A549 (cell line): Measurements from ENCODE around the gene PDE8B. TPM values are rescaled to one million over a fixed set of nuclear protein-coding genes. Genes with fewer than 3 reads are reported as not detected.

Experiments used
- ATAC-seq, 2 experiments: fragments of 200-7000 bp in 1 of 2; fragments of >200 bp in 1 of 2; cut with Nextera tagmentation in 1 of 2; cut with Tn5 transposase in 1 of 2; 3 replicates each; pipeline versions ENCODE4 v1.8.0 to v1.9.1; 2018 to 2020; ENCODE audit warnings: mild to moderate bottlenecking in 1 of 2, moderate library complexity in 1 of 2
- CTCF ChIA-PET: fragments of 300-600 bp; sonication (Branson Sonifier 250); formaldehyde crosslinking; extraction: SDS; loops from one replicate; lab custom pipeline; 2021; ENCODE audit warnings: antibody characterized with exemption, inconsistent platforms; lab: Yijun Ruan, JAX
- POLR2A ChIA-PET: fragments of 350-600 bp; formaldehyde crosslinking; extraction: SDS; loops from one replicate; lab custom pipeline; 2021; ENCODE audit warnings: antibody characterized with exemption, inconsistent platforms; lab: Yijun Ruan, JAX
- DNase-seq, 2 experiments: peaks; one replicate each; pipeline versions ENCODE4 v3.0.0 to v3.0.0-alpha.2; 2011 to 2016; ENCODE audit warnings: low read depth in 1 of 2, low spot score in 1 of 2
- FAIRE-seq: peaks from 2 replicates; lab custom pipeline; 2011; peaks lifted over from hg19 to GRCh38; lab: Jason Lieb, UNC
- H3K27ac ChIP-seq, 2 experiments: fragments of >200 bp; sonication (Bioruptor Twin); formaldehyde crosslinking; 3 replicates each; pipeline ENCODE4 v1.5.1; 2016 to 2017
- H3K4me1 ChIP-seq: fragments of >200 bp; sonication (Bioruptor Twin); formaldehyde crosslinking; 3 replicates; pipeline ENCODE4 v1.6.1; 2016
- H3K4me2 ChIP-seq: fragments of >200 bp; sonication (Bioruptor Twin); formaldehyde crosslinking; 3 replicates; pipeline ENCODE4 v1.6.1; 2016
- H3K4me3 ChIP-seq: fragments of >200 bp; sonication (Bioruptor Twin); formaldehyde crosslinking; 3 replicates; pipeline ENCODE4 v1.5.1; 2016
- H3K9me3 ChIP-seq: fragments of >200 bp; sonication (Bioruptor Twin); formaldehyde crosslinking; 3 replicates; pipeline ENCODE4 v1.6.1; 2016
- CEBPB ChIP-seq, 2 experiments: fragments of >200 bp in 1 of 2; sonication (Bioruptor Twin) in 1 of 2; formaldehyde crosslinking in 1 of 2; IDR thresholded peaks; 2 replicates each; pipeline ENCODE4 v1.6.1; 2012 to 2016
- EHF ChIP-seq: fragments of 250-450 bp; sonication (Bioruptor Pico); IDR thresholded peaks from 2 replicates; pipeline ENCODE4 v1.5.0; 2020; ENCODE audit warnings: mild to moderate bottlenecking
- ESRRA ChIP-seq: fragments of 150-350 bp; IDR thresholded peaks from 2 replicates; pipeline ENCODE4 v1.6.1; 2014; ENCODE audit warnings: mild to moderate bottlenecking, low read length, borderline replicate concordance
- JUN ChIP-seq, 2 experiments: fragments of >200 bp; sonication (Bioruptor Twin); formaldehyde crosslinking; IDR thresholded peaks; 2 replicates in 1 of 2; 3 replicates in 1 of 2; pipeline ENCODE4 v1.6.1; 2016 to 2017
- RFX5 ChIP-seq: fragments of 450-650 bp; IDR thresholded peaks from 2 replicates; pipeline ENCODE4 v1.7.1; 2014; ENCODE audit warnings: antibody characterized with exemption, mild to moderate bottlenecking, moderate library complexity
- RNF2 ChIP-seq: fragments of 200-600 bp; sonication (generic); IDR thresholded peaks from 2 replicates; pipeline ENCODE4 v1.6.1; 2016; ENCODE audit warnings: low read depth, mild to moderate bottlenecking, antibody characterized with exemption, moderate library complexity, borderline replicate concordance
- SREBF2 ChIP-seq: fragments of 450-650 bp; IDR thresholded peaks from 2 replicates; pipeline ENCODE4 v1.6.1; 2014; ENCODE audit warnings: mild to moderate bottlenecking, moderate library complexity
- TP53 ChIP-seq: fragments of 250-450 bp; sonication (Bioruptor Pico); IDR thresholded peaks from 2 replicates; pipeline ENCODE4 v1.5.0; 2021; ENCODE audit warnings: mild to moderate bottlenecking, moderate library complexity
- ZC3H11A ChIP-seq: fragments of 450-650 bp; IDR thresholded peaks from 2 replicates; pipeline ENCODE4 v1.6.1; 2014; ENCODE audit warnings: antibody characterized with exemption, mild to moderate bottlenecking
- WGBS: methylation state at CpG from one replicate; pipeline ENCODE4 v1.1.6; 2017; ENCODE audit errors: missing lambda C conversion rate; 5-methylcytosine and 5-hydroxymethylcytosine counted together
- polyA plus RNA-seq, 4 experiments: library from polyadenylated mRNA; depleted of rRNA in 3 of 4; stranded (reverse); fragments of >200 nt; fragmentation: RNase III in 1 of 4; extraction: RNeasy Plus Mini Kit Qiagen cat#74134 plus additional on column Dnase treatment in 1 of 4; gene quantifications; 2 replicates in 3 of 4; 3 replicates in 1 of 4; pipeline ENCODE4 v1.2.3, GENCODE V29; 2011 to 2017
- TF ChIP-seq, protein P1 (sequence below): fragments of 450-650 bp; IDR thresholded peaks from 2 replicates; pipeline ENCODE4 v1.6.1; 2014; ENCODE audit warnings: antibody characterized with exemption
- TF ChIP-seq, protein P2 (sequence below): IDR thresholded peaks from 2 replicates; pipeline ENCODE4 v1.6.1; 2012
- TF ChIP-seq, protein P3 (sequence below): fragments of 250-450 bp; sonication (Bioruptor Pico); IDR thresholded peaks from 2 replicates; pipeline ENCODE4 v1.5.0; 2020; ENCODE audit warnings: low read depth, mild to moderate bottlenecking, moderate library complexity
- TF ChIP-seq, protein P4 (sequence below): fragments of 150-350 bp; IDR thresholded peaks from 2 replicates; pipeline ENCODE4 v1.6.1; 2014; ENCODE audit warnings: low read depth, mild to moderate bottlenecking, low read length
- TF ChIP-seq, protein P5 (sequence below): fragments of 250-450 bp; sonication (Bioruptor Pico); IDR thresholded peaks from 2 replicates; pipeline ENCODE4 v1.5.0; 2021; ENCODE audit warnings: mild to moderate bottlenecking, moderate library complexity, borderline replicate concordance
- TF ChIP-seq, protein P6 (sequence below): fragments of >200 bp; sonication (Bioruptor Twin); formaldehyde crosslinking; IDR thresholded peaks from 2 replicates; pipeline ENCODE4 v1.6.1; 2016

Gene PDE8B
- polyA plus RNA-seq, 2 of the 4 experiments (the other 2 are of a cell fraction), result 2.0 to 4.0 TPM

DNA sequence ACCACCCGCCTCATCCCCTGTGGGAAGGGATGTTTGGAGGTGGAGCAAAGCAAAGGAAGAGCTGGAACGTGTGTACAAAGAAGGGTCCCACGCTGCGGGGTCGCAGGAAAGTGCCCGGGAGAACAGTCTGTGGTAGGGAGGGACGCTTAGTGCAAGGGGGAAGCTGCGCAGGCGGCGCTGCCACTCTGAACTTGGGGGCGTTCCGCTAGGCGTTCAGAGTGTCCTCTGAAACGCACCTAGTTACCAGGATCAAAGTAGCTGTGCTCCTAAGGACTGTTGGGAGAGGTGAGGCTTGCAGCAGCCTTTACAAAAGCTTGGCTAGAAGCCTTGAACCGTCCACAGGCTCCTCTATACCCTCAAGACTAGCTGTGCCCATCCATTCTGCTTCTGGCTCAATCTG, 29.3 kb upstream of the PDE8B start:
- H3K4me1 ChIP-seq, result peaks cover 7% of the 10 kb centered on the region; the same call in 1 of the 3 replicates
- TF ChIP-seq EHF (CRISPR knock-in tag), result no peak
- TF ChIP-seq, all 56 proteins: peak for 0
- 85% methylated on average over 15 of the region's 15 CpGs for WGBS
- ChIA-PET POLR2A (interaction anchor here (0.7 kb wide), 1 partner anchor 29 kb away, joined by 3 read pairs; no protein-coding TSS in a partner anchor), CTCF (interaction anchor here (0.5 to 1.7 kb wide), 5 partner anchors 10 to 355 kb away, joined by 3 to 5 read pairs (median 3); no protein-coding TSS in a partner anchor)
- ATAC-seq (no peak; a peak in 2 of 6 replicates), DNase-seq (no peak), FAIRE-seq (no peak)
- H3K27ac ChIP-seq, result peak overlapping the region; percentile 36 to 86; a peak in 1 of 6 replicates
- H3K4me2 ChIP-seq, result peak overlapping the region; percentile 65; the same call in 1 of the 3 replicates
- H3K4me3 ChIP-seq, result no peak overlapping the region
- H3K9me3 ChIP-seq, result no peaks in the 10 kb centered on the region

- peak overlapping the region; percentile 36 to 86; a peak in 2 of 6 replicates for H3K27ac ChIP-seq
- no peaks in the 10 kb centered on the region for H3K9me3 ChIP-seq
- ATAC-seq (no peak), FAIRE-seq (no peak), DNase-seq (no peak)
- no peak overlapping the region for H3K4me3 ChIP-seq
- ChIA-PET POLR2A (interaction anchor here (0.7 kb wide), 1 partner anchor 28 kb away, joined by 3 read pairs; no protein-coding TSS in a partner anchor), CTCF (interaction anchor here (0.7 to 1.7 kb wide), 5 partner anchors 11 to 104 kb away, joined by 3 to 5 read pairs (median 3); no protein-coding TSS in a partner anchor)
- TF ChIP-seq, protein P1, sequence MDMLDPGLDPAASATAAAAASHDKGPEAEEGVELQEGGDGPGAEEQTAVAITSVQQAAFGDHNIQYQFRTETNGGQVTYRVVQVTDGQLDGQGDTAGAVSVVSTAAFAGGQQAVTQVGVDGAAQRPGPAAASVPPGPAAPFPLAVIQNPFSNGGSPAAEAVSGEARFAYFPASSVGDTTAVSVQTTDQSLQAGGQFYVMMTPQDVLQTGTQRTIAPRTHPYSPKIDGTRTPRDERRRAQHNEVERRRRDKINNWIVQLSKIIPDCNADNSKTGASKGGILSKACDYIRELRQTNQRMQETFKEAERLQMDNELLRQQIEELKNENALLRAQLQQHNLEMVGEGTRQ, result no peak
- TF ChIP-seq, protein P2, sequence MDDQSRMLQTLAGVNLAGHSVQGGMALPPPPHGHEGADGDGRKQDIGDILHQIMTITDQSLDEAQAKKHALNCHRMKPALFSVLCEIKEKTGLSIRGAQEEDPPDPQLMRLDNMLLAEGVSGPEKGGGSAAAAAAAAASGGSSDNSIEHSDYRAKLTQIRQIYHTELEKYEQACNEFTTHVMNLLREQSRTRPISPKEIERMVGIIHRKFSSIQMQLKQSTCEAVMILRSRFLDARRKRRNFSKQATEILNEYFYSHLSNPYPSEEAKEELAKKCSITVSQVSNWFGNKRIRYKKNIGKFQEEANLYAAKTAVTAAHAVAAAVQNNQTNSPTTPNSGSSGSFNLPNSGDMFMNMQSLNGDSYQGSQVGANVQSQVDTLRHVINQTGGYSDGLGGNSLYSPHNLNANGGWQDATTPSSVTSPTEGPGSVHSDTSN, result no peak
- no peak for TF ChIP-seq JUN (IDR thresholded peaks at IDR 0.05)
- TF ChIP-seq TP53, result no peak
- TF ChIP-seq, protein P3, sequence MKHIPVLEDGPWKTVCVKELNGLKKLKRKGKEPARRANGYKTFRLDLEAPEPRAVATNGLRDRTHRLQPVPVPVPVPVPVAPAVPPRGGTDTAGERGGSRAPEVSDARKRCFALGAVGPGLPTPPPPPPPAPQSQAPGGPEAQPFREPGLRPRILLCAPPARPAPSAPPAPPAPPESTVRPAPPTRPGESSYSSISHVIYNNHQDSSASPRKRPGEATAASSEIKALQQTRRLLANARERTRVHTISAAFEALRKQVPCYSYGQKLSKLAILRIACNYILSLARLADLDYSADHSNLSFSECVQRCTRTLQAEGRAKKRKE (CRISPR knock-in tag), result no peak
- TF ChIP-seq, protein P4, sequence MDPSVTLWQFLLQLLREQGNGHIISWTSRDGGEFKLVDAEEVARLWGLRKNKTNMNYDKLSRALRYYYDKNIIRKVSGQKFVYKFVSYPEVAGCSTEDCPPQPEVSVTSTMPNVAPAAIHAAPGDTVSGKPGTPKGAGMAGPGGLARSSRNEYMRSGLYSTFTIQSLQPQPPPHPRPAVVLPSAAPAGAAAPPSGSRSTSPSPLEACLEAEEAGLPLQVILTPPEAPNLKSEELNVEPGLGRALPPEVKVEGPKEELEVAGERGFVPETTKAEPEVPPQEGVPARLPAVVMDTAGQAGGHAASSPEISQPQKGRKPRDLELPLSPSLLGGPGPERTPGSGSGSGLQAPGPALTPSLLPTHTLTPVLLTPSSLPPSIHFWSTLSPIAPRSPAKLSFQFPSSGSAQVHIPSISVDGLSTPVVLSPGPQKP, result no peak
- TF ChIP-seq RNF2, result no peak
- no peak for TF ChIP-seq CEBPB (IDR thresholded peaks at IDR 0.05)
- no peak for TF ChIP-seq ESRRA
- no peak for TF ChIP-seq ZC3H11A
- TF ChIP-seq SREBF2, result no peak
- TF ChIP-seq, protein P5, sequence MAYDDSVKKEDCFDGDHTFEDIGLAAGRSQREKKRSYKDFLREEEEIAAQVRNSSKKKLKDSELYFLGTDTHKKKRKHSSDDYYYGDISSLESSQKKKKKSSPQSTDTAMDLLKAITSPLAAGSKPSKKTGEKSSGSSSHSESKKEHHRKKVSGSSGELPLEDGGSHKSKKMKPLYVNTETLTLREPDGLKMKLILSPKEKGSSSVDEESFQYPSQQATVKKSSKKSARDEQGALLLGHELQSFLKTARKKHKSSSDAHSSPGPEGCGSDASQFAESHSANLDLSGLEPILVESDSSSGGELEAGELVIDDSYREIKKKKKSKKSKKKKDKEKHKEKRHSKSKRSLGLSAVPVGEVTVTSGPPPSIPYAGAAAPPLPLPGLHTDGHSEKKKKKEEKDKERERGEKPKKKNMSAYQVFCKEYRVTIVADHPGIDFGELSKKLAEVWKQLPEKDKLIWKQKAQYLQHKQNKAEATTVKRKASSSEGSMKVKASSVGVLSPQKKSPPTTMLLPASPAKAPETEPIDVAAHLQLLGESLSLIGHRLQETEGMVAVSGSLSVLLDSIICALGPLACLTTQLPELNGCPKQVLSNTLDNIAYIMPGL (CRISPR knock-in tag), result no peak
- peaks cover 11% of the 10 kb centered on the region for H3K4me1 ChIP-seq
- WGBS, result 80% methylated on average over 15 of the region's 15 CpGs
- H3K4me2 ChIP-seq, result peak overlapping the region; percentile 65; the same call in 1 of the 3 replicates
These were observed 28.7 kb upstream of the PDE8B start for GRCh38 chr5:77181596-77182304.

DNA sequence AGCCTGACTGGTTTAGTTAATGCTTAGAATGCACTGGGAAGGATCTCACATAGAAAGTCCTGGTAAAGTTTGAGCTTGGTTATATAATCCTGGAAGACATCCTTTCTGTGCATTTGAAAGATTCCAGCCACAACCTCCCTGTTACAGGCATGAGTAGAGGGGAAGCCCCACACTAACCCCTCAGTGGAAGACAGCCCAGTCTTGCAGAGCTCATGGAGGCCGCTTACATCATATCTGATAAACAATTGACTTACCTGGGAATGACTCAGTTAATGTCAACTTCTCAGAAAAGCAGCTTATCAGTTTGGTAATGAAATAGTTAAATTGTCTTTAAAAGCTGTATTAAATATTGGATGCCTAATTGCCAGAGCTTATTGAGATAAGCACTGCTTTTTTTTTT, 28.1 kb upstream of the PDE8B start:
- no peak for ATAC-seq
- FAIRE-seq, result no peak
- Histone ChIP-seq H3K4me1 (peaks cover 17% of the 10 kb centered on the region), H3K27ac (no peak overlapping the region; a peak in 1 of 6 replicates), H3K9me3 (no peaks in the 10 kb centered on the region), H3K4me3 (no peak overlapping the region), H3K4me2 (no peak overlapping the region)
- no peak for DNase-seq
- TF ChIP-seq, protein P6, sequence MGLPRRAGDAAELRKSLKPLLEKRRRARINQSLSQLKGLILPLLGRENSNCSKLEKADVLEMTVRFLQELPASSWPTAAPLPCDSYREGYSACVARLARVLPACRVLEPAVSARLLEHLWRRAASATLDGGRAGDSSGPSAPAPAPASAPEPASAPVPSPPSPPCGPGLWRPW, result no peak
- TF ChIP-seq RFX5, result no peak
- ChIA-PET POLR2A (no interaction called here), CTCF (interaction anchor here (0.7 to 2.1 kb wide), 5 partner anchors 13 to 310 kb away, joined by 3 to 5 read pairs (median 3); no protein-coding TSS in a partner anchor)
- WGBS, result 63% methylated on average over 1 of the region's 1 CpG
